ENCODE results near the gene RXFP1.
A peak's percentile ranks its signal among the peaks of the same experiment; 100 is the strongest.

DNA sequence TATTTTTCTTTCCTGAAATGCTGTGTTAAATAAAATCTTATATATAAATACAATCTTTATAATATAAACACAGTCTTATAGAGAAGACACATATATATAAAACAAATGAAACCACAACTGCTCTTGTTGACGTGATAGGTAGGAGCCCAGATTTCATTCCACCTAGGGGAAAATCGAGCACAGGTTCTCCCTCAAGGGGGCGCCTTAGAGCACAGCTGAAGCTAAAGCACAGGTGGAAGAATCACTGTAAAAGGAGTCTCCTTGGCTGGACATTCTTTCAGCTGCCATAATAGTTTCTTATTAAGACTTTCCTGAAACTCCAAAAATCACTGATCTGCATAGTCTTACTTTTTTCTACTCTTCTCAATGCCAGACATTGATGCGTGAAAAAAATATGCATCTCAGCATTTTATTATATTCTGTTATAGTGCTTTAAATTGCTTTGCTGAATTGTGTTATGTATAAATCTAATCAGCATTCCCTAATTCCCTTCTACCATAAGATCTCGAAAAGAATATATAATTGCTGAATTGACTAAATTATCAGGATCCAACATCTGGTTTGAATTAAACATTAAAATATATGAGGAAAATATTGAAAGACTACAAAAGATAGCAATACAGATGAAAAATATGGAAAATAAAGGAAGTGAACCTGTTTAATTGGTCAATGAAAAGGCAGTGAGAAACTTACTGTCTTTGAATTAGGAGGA lies 25.5 kb upstream of the RXFP1 start:
- TF ChIP-seq, protein P1, sequence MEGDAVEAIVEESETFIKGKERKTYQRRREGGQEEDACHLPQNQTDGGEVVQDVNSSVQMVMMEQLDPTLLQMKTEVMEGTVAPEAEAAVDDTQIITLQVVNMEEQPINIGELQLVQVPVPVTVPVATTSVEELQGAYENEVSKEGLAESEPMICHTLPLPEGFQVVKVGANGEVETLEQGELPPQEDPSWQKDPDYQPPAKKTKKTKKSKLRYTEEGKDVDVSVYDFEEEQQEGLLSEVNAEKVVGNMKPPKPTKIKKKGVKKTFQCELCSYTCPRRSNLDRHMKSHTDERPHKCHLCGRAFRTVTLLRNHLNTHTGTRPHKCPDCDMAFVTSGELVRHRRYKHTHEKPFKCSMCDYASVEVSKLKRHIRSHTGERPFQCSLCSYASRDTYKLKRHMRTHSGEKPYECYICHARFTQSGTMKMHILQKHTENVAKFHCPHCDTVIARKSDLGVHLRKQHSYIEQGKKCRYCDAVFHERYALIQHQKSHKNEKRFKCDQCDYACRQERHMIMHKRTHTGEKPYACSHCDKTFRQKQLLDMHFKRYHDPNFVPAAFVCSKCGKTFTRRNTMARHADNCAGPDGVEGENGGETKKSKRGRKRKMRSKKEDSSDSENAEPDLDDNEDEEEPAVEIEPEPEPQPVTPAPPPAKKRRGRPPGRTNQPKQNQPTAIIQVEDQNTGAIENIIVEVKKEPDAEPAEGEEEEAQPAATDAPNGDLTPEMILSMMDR (IDR thresholded peaks at IDR 0.05; ENCODE audit: low read depth, low read length) = peak; percentile 67
- TF ChIP-seq EZH2phosphoT487 (IDR thresholded peaks at IDR 0.05; ENCODE audit: low read depth) = no peak
